GM23248 (cell line): Measurements from ENCODE around the gene PABPN1L.

Source experiments
- EZH2 ChIP-seq: fragments of 200-600 bp; sonication (generic); IDR thresholded peaks from 2 replicates; pipeline ENCODE4 v1.6.1; 2018; ENCODE audit warnings: antibody characterized with exemption, mild to moderate bottlenecking; ENCODE audit not compliant: insufficient read depth, poor library complexity, severe bottlenecking
- EZH2phosphoT487 ChIP-seq: fragments of 200-600 bp; sonication (generic); IDR thresholded peaks from 2 replicates; pipeline ENCODE4 v1.6.1; 2018; ENCODE audit warnings: antibody characterized with exemption, moderate library complexity, mild to moderate bottlenecking, low read depth; ENCODE audit not compliant: insufficient read depth

DNA sequence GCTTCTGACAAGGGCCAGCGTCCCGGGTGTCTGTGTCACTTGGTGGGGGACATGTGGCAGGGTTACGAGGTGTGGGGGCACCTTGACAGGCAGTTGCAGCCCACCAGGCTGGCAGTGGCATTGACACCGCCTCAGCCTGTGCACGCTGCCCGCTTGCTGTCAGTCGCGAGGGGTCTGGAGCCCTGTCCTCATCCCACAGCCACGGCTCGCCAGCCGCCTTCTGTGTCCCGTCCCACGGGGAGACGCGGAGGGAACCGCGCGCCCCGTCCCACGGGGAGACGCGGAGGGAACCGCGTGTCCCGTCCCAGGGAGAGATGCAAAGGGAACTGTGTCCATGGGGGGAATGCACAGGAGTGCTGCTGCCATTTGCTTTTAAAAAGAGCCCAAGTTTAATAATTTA, 3.5 kb downstream of the PABPN1L start:
- no peak for TF ChIP-seq EZH2
- no peak for TF ChIP-seq EZH2phosphoT487
